ENCODE measurements around the gene VPREB3.
A peak's percentile ranks its signal among the peaks of the same experiment; 100 is the strongest.

The VPREB3 gene, protein sequence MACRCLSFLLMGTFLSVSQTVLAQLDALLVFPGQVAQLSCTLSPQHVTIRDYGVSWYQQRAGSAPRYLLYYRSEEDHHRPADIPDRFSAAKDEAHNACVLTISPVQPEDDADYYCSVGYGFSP

DNA sequence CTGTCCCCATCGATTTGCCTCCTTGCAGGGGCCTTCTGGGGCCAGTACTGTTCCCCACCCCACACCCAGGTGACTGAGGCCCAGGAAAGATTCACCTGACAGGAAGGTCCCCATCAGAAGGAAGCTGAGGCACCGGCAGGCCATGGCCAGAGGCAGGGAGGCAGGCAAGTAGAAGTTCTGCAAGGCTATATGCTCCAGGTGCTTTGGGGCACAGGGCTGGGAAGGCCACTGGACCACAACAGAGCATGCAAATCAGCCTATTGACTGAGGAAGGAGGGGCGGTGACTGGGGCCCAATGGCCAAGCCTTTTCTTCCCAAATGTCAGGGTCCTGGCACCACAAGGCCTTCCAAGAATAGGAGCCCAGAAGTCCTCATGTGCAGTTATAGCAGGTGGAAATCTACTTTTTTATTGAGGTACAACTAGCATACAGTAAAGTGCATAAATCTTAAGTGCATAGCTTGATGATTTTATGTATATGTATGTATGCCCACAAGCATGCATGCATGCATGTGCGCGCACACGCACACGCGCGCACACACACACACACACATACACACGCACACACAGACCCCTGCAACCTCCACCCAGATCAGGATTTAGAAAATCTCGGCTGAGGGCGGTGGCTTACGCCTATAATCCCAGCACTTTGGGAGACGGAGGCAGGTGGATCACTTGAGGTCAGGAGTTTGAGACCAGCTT is at the start of gene VPREB3:
TSS of gene VPREB3 (minus strand) at position 206 of the 700 bp plus-strand sequence. CDS start at position 144, 62 bp downstream.
- no peak for DNase-seq

DNA sequence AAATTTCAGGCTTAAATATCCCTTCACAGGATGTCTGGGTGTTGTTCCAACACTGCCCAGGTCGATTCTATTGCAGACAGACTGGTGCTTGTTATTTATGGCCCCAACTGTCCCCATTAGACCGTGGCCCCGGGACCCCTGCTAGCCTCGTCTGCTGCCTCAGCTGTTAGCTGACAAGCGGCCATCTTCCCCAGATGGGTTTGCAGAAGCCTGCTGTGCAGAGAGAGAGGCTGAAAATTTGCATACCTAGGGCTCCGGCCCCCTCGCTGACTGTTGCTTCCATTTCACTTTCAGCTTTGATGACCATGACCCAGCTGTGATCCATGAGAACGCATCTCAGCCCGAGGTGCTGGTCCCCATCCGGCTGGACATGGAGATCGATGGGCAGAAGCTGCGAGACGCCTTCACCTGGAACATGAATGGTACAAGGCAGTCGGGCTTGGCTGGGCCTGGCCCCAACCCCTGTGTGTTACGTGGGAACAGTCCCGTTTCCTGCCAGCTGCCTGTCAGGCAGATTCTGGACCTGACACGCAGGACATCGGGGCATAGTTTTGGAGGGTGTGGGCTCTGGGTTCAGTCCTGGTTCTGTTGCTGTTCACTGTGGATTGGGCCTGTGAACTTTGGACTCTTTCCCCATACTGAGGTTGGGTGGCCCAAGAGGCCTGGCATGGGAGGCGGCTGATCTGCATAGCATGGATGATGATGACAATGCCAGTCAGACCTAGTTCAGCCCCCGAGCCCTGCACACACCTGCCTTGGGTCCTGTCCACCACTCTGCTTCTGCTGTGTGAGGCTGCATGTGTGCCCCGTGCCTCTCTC is 49.0 kb upstream of the VPREB3 start:
- no peak for DNase-seq

GRCh38 chr22:23801886-23802377 is 47.7 kb upstream of the VPREB3 start:
- no peak for DNase-seq

GRCh38 chr22:23801238-23801821 is 47.1 kb upstream of the VPREB3 start:
- no peak for DNase-seq

- DNase-seq, result no peak
Measured at GRCh38 chr22:23800297-23801237, 46.3 kb upstream of the VPREB3 start.

DNA sequence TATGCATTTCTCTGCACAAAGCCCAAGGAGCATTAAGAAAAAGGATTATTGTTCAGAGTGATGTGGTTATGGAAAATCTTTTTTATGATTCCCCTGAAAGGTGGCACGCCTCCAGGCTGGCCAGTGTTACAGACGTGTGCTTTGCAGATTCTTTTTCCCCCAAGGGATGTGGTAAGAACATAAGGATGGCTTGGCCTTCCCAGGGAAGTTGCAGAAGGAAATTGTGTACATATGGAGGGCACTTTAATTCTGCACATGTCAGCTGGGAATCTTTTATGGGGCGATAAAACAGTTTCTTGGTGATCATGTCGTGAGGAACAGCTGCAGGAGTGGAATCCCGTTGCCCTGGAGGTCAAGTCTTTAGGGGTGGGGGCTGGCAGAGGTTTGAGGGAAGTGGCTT is 42.2 kb upstream of the VPREB3 start:
- DNase-seq, result no peak

DNA sequence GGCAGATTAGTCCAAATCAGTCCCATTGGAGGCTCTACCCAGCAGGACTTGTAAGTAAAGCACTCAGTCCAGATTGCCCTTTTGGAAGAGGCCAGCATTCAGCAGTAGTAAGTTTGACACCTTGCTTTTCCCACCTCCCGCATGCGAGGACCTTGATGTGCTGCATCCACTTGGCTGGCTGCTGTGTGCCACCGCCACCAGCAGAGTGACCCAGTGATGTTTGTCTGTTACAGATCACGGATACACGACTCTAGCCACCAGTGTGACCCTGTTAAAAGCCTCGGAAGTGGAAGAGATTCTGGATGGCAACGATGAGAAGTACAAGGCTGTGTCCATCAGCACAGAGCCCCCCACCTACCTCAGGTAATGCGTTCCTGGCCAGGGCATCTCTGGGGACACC is 39.1 kb upstream of the VPREB3 start:
- no peak for DNase-seq

DNA sequence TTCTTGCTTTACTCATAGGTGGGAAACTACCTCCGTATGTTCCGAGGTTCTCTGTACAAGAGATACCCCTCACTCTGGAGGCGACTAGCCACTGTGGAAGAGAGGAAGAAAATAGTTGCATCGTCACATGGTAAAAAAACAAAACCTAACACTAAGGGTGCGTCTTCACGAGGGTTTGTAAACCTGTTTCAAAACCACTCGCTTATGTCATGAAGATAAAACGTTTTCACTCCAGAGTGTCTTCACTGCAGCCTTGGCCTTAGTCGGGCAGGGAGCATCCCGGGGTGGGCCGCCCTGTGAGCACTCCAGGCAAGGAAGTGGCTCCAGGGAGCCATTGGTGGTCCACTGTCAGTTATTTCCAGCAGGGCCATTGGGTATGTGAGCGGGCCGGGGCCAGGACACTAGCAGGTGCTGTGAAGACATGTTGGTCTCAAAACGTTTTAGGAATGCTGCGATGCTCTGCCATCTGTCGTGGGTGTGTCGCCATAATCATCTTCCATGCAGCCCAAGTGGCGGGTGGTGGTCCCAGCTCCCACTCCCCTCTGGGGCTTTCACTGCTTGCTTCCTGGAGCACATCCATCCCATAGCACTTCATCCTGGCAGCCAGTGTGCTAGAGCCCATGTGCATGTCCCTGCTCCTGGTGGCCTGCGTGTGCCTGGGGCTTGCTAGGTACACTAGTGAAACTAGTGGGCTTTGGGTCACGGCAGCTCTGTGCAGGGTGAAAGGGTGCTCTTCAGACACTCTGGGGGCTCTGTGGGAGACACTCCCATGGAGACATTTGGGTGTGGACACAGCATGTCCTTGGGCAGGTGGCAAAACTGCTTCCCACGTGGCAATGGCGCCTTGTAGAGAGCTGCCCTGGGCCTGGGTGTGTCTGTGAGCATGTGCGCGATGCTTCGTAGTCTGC is 37.8 kb upstream of the VPREB3 start:
- DNase-seq, result no peak

- DNase-seq, result no peak
Measured at GRCh38 chr22:23790819-23791737, 36.9 kb upstream of the VPREB3 start.

GRCh38 chr22:23789638-23790037 is 35.4 kb upstream of the VPREB3 start:
- DNase-seq, result no peak

GRCh38 chr22:23789121-23789520 is 34.9 kb upstream of the VPREB3 start:
- DNase-seq, result no peak

DNA sequence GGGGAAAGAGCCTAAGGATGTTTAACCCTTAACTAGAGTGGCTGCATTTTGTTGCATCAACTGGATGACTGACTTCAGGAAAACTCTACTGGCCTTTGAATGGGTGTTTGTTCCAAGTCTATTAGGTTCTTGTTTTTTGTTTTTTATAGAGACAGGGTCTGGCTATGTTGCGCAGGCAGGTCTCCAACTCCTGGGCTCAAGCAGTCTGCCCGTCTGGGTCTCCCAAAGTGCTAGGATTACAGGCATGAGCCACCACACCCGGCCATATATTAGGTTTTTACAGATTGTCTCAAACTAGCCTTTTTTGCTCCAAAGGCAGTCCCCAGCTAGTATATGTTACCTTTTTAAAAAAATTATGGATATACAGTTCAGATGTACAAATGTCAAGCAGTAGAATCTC is 33.7 kb upstream of the VPREB3 start:
- no peak for DNase-seq

- no peak for DNase-seq
Measured at GRCh38 chr22:23787600-23787896, 33.3 kb upstream of the VPREB3 start.

DNA sequence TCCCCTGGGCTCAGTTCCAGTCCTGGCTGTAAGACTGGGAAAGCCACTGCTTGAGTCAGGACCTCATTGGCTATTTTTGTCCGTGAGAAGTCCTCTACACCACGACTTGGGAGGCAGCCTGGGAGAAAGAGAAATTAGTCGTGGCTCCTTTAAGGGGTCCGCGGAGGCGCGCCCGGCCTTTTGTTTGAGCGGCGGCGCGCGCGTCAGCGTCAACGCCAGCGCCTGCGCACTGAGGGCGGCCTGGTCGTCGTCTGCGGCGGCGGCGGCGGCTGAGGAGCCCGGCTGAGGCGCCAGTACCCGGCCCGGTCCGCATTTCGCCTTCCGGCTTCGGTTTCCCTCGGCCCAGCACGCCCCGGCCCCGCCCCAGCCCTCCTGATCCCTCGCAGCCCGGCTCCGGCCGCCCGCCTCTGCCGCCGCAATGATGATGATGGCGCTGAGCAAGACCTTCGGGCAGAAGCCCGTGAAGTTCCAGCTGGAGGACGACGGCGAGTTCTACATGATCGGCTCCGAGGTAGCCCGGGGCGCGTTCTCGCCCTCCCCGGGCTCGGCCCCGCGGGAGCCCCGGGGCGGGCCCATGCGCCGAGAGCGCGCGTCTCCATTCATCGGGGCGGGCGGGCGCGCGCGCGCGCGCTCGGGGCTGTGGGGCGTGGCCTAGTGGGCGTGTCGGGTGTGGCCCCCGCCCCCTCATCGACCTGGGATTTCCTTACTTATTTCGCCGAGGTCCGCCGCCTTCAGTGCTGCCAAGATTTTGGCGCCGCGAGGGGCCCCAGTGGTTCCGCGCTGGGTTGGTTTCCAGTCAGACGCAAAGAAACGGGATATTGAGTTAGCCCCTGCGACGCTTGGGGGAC is 32.8 kb upstream of the VPREB3 start, which contains the start of gene SMARCB1:
TSS of gene SMARCB1 (plus strand) at position 215 of the 848 bp plus-strand sequence. CDS start at position 419, 204 bp downstream.
- DNase-seq, result peak; percentile 94

- no peak for DNase-seq
Measured at GRCh38 chr22:23786261-23786710, 32.1 kb upstream of the VPREB3 start.

DNA sequence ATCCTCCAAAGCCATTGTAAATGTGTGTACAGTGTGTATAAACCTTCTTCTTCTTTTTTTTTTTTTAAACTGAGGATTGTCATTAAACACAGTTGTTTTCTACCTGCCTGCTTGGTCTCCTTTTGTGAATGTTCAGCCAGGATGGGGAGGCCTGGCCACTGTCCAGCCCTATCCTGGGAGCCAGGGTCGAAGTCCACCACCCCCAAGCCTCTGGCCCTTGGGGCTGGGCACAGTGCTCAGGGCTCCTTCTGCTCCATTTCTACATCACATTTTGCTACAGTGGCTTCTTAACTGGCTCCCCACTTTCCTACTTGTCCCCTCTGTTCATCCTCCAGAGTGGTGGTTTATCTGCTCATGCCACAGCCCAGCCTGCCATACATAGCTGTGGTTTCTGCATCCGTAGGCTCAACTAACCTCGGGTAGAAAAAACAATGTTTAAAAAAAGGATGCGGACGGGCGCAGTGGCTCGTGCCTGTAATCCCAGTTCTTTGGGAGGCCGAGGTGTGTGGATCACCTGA is 30.0 kb upstream of the VPREB3 start:
- no peak for DNase-seq

DNA sequence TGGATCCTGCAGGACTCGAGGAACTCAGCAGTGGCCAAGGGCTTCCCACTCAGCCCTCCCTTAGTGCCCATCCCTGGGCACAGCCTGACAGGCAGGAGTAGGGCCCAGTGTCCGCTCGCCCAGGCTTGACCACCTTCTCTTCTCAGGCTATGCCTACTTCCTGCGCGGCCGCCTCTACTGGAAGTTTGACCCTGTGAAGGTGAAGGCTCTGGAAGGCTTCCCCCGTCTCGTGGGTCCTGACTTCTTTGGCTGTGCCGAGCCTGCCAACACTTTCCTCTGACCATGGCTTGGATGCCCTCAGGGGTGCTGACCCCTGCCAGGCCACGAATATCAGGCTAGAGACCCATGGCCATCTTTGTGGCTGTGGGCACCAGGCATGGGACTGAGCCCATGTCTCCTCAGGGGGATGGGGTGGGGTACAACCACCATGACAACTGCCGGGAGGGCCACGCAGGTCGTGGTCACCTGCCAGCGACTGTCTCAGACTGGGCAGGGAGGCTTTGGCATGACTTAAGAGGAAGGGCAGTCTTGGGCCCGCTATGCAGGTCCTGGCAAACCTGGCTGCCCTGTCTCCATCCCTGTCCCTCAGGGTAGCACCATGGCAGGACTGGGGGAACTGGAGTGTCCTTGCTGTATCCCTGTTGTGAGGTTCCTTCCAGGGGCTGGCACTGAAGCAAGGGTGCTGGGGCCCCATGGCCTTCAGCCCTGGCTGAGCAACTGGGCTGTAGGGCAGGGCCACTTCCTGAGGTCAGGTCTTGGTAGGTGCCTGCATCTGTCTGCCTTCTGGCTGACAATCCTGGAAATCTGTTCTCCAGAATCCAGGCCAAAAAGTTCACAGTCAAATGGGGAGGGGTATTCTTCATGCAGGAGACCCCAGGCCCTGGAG is 29.3 kb upstream of the VPREB3 start:
- DNase-seq, result no peak

DNA sequence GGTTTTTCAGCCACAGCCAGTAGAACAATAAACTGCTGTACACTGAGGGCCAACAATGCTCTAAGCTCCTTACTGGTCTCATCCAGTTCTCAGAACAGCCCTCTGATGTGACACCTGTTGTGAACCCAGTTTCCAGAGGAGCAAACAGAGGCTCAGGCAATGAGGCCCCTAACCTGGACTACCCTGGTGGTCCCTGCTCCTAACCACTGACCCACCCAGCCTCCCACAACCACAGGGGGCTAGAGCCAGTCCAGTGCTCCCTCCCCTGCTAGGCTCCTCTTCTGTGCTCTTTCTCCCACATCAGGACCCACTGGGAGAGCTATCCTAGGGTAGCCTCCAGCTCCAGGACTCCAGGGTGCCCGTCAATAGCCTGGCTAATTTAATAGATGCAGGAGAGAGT is 28.5 kb upstream of the VPREB3 start:
- DNase-seq, result no peak
